ENCODE results near the gene CHTF18. TPM values are rescaled to one million over a fixed set of nuclear protein-coding genes. Genes with fewer than 3 reads are reported as not detected.

CHTF18 gene
- total and polyA plus RNA-seq, 2 experiments from 2014 or later, result 61.3 to 129 TPM

GRCh38 chr16:750485-750884 lies 37.9 kb upstream of the CHTF18 start:
- Histone ChIP-seq H3K4me2 (no peak overlapping the region), H3F3A (replicated peaks; ENCODE audit: low read depth) (0 out of 2 replicates have a peak, but pooled peaks cover 5% of the 10 kb centered on the region), H3K4me3 (no peak overlapping the region), H3K36me3 (ENCODE audit: insufficient read depth) (no peaks in the 10 kb centered on the region), H4K20me1 (replicated peaks; ENCODE audit: insufficient read depth) (no peaks in the 10 kb centered on the region), H3K4me1 (ENCODE audit: insufficient read depth) (peaks cover 5% of the 10 kb centered on the region), H3K27me3 (ENCODE audit: insufficient read depth) (no peaks in the 10 kb centered on the region), H2AFZ (no peak overlapping the region), H3K9me2 (ENCODE audit: insufficient read depth) (no peaks in the 10 kb centered on the region), H3K27ac (ENCODE audit: low read depth) (no peak overlapping the region), H3K79me2 (replicated peaks; ENCODE audit: insufficient read depth) (no peaks in the 10 kb centered on the region)
- Mint-ChIP-seq H3K27me3 (ENCODE audit: insufficient read depth, low read depth, poor library complexity) (peaks cover 19% of the 10 kb centered on the region), H3K27ac (no peak overlapping the region), H3K36me3 (ENCODE audit: low read depth) (no peaks in the 10 kb centered on the region), H3K9me3 (no peaks in the 10 kb centered on the region; the same call in 2 of the 3 replicates), H3K4me1 (peaks cover 21% of the 10 kb centered on the region), H3K4me3 (no peak overlapping the region)
- no peak for TF ChIP-seq CTCF (conservative IDR thresholded peaks at IDR 0.05; ENCODE audit: low read depth in 2 of 2)
- TF ChIP-seq JUNB (IDR thresholded peaks at IDR 0.05; ENCODE audit: unreplicated experiment), result no peak
- no peak for TF ChIP-seq REST (IDR thresholded peaks at IDR 0.05; ENCODE audit: unreplicated experiment)
- no peak for TF ChIP-seq ZNF462 (CRISPR knock-in tag; IDR thresholded peaks at IDR 0.05)
- DNase-seq (ENCODE audit: low spot score), result no peak
- ATAC-seq, result no peak
